T-helper 1 cell treated with Interleukin-12 subunit alpha and Interleukin-12 subunit beta and Interleukin-4 antibody, amounts not matched to agents 30 ng/mL and 1 ng/mL, for 36 hours (primary cell): ENCODE measurements around the gene SLC19A1. TPM values are rescaled to one million over a fixed set of nuclear protein-coding genes. Genes with fewer than 3 reads are reported as not detected.

Experiments
- intact Hi-C: fragments of 100-400 bp; cut with micrococcal nuclease; formaldehyde crosslinking; loops from one replicate; pipeline ENCODE4 v1.15.1; 2024
- total RNA-seq: library from RNA; stranded (reverse); gene quantifications from 2 replicates; pipeline ENCODE4 v1.2.3, GENCODE V29; 2022

Gene SLC19A1
- total RNA-seq, 1 donor from 2014 or later: 61.9 TPM

DNA sequence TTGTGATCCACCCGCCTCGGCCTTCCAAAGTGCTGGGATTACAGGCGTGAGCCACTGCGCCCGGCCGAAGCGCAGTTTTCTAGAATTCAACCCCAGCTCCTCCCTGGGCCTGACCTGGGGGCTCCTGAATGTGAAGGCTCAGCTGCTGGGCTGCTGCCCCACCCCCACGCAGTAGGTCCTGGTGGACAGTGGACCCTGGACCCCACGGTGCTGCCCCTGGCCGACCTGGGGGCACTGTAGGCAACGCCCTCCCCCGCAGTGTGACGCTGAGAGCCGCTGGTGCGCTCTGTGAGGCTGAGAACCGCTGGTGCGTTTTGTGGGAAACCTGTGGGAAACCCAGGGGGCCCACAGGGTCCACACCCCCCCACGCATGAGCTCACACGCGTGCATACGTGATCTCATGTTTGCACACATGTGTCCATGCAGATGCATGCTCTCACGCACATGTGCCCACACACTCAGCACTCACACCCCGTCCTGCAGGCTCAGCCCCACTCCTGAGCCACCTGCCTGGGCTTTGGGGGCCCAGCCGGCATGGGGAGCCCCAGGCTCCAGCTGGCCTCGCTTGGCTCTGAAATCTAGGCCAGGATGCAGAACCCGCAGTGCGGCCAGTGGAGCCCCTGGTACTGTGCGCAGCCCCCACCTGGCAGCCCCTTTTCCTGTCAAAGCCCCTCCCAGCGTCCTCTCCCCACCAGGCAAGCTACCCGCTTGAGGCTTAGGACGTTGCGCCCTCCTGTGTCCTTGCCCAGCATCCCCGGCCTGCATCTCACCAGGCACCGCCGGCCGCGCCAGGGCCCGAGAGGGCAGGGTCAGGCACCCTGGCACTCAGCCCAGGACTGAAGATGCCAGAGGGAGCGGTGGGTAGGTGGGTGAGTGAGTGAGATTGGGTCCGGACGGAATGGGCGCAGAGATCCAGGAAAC, 69.5 kb downstream of the SLC19A1 start:
- intact Hi-C loops: no loop called here

DNA sequence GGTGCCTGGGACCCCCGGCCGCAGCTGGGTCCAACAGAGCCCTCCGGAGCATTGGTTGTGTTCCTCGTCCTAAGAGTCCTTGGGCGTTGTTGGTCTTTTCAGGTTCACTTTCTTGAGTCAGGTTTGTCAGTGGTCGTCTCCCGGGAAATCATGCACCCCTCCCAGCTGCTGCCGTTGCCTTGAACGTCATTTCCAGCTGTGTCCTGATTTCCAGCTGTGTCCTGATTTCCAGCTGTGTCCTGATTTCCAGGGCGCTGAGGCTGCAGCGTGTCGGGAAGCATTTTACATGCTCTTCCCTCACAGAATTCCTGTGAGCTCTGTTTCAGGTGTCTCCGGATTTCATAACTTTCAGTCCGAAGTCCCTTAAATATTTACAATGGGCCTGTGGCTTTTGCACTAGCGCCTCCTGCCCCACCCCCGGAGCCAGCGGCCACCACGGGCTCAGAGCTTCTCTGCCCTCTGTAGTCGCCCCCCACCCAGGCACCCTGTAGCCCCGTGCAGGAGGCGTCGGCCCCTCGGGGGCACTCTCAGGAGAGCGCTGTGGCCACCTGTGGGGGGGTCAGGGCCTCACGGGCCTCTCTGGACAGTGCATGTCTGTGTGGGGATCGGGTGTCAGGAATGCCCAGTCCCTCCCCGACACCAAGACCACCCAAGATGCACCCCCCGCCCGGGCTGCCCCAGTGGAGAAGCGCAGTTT, 70.6 kb downstream of the SLC19A1 start:
- intact Hi-C loops: no loop called here

DNA sequence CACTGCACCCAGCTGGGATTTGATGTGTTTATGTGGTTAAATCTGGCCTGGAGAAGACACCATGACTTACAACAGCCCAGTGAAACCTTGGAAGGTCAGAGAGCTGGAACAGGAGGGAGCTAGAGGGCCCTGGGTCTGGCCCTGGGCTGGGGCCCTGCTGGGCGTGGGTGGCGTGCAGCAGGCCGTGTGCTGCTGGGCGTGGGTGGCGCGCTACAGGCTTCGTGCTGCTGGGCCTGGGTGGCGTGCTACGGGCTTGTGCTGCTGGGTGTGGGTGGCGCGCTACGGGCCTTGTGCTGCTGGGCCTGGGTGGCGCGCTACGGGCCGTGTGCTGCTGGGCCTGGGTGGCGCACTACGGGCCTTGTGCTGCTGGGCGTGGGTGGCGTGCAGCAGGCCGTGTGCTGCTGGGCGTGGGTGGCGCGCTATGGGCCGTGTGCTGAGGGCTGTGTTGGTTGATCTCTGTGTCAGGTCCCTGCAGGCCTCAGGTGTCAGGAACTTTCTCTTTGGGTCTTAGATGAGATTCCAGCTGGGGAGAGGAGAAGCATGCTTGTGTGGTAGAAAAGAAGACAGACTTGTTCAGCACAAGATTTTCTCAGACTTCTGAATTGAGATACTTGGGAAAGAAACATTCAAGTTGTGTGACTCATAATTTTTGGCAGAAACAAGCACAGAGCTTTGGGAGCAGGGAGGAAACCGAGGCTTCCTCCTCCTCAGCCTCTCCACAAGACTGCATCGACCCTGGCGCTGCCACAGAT, 71.3 kb downstream of the SLC19A1 start:
- intact Hi-C loops: no loop called here

DNA sequence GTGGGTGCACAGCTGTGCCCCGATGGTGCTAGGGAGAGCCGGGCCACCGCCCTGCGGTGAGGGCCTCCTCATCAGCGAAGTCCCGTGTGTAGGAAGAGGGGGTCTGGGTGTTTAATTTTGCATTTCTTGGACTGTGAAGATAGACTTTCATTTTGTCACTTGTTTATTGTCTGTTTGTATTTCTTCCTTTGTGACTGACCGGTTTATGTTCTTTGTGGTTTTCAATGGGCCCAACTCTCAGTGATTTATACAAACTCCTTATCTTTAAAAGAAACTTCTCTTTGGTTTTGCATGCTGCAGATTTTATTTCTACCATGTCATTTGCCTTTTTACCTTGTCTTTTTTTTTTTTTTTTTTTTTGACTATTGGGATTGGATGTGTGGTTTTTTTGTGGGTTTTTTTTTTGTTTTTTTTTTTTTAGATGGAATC, 72.1 kb downstream of the SLC19A1 start:
- intact Hi-C loops: no loop called here

DNA sequence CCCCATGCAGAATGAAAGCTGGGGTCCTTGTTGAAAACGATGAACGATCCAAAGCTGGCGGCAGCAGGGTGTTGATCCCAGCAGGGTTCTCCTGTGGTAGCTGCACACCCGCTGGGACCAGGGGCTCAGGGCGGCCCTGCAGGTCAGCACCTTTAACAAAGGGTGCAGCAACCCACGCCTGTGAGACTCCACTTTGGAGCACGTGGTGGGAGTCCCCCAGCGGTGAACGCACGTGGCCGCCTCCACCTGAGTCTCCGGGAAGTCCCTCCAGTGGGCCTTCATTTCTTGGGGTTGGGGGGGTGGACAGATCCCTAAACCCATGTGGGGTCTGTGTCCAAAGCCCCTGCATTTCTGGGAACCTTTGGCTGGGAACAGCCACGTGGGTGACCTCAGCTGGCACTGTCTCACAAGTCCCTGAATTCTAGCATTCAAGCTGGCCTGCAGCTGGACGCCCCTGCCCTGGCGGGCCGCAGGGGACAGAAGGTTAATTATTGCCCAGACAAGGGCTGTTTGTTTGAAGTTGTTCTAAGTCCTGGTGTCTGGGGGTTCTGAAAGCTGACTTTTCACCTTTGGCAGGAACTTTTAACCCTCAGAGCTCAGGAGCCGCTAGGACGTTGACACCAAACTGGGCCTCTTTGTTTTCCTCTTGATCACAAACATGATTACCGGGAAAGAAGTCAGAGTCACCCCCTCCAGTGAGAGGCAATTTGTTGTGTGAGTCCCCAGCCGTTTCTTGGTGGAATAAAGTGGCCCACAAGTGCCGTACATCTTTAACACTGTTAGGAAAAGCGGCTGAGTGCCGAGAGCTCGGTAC, 72.8 kb downstream of the SLC19A1 start:
- intact Hi-C loops: no loop called here

DNA sequence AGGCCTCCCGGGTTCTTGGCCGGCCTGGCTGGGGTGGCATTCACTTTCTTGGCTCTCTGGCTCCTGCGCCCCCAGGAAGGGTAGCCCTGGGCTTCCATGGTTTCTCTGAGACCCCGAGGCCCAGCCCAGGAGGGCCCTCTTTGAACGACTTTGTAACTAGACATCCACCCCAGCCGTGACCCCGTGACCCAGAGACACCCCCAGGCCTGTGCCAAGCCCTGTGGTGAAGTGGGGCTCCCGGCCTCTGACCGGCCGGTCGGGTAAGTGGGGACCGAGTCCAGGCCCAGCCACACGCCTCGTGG, 73.3 kb downstream of the SLC19A1 start:
- intact Hi-C loops: no loop called here

DNA sequence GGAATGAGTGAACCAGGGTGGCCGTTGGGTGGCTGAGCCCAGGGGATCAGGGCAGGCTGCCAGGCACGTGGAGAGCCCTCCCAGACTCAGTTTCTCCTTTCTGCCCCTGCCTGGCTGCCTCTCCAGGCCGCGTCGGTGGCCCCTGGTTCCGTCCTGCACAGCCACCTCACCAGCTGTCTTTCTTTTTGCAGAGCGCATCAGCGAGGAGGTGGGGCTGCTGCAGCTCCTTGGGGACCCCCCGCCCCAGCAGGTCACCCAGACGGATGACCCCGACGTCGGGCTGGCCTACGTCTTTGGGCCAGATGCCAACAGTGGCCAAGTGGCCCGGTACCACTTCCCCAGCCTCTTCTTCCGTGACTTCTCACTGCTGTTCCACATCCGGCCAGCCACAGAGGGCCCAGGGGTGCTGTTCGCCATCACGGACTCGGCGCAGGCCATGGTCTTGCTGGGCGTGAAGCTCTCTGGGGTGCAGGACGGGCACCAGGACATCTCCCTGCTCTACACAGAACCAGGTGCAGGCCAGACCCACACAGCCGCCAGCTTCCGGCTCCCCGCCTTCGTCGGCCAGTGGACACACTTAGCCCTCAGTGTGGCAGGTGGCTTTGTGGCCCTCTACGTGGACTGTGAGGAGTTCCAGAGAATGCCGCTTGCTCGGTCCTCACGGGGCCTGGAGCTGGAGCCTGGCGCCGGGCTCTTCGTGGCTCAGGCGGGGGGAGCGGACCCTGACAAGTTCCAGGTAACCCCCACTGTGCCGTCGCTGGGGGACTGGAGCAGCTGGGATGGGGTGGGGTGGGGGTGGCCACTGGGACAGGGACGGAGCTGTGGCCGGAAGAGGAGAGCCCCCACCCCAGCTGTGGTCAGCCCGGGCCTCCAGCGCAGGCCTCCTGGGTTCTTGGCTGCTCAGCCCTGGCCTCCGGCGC, 73.9 kb downstream of the SLC19A1 start:
- intact Hi-C loops: no loop called here

DNA sequence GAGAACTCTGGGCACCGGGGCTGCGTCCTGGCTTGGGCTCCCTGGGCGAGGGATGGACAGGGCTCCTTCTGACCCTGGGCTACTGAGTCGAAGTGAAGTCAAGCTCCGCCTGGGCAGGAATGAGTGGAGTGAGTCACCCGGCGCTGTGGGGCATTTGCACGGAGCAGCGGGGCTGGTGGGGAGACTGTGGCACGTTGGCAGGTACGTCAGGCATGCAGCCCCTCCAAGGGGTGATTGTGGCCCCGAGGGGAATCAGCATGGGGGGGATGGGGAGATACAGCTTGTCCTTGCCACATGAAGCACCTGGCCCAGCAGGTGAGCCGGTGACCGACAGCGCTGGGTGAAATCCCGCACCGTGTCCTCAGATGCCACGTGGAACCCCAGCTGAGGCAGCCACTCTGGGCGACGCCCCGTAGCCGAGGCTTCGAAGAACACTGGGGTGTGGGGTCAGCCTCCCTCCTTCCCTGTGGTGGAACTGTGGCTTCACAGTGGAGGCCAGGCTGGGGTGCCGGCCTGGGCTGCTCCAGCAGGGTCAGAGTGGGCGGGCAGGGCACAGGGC, 74.9 kb downstream of the SLC19A1 start:
- intact Hi-C loops: no loop called here

DNA sequence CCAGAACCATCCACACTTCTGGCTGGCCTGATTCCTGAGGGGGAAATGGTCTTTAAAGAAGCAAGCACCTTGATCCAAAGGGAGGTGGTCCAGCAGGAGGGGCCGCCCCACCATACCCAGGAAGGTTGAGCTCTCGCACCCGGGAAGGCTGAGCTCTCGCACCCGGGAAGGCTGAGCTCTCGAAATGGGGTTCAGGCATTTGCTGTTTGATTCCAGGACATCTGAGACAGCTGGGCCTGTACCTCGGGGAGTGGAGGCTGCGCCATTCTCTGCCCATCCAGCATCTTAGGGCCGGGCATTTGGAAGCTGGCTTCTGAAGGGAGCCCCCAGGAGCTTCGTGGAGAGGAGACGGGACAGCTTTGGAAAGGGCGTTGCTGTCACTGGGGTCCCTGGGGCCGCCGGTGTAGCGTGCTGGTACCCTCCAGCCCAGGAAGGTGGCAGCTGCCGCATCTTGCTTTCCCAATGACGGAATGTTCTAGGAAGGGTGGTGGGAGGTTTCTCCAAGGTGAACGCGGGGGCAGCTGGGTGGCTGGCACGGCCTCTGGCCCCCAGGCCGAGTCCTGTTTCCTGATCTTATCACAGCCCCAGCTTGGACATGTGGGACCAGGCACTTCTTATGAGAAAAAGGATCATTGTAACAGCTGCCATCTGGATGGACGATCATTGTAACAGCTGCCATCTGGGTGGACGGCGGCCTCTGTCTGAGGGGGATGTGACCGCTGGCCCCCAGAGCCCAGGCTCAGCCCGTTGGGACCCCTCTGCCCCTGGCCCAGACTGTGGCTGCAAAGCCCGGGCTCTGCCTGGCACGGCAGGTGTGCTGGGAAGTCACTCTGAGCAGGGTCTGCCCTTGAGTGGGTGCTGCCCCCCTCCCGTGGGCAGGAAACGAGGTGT, 75.7 kb downstream of the SLC19A1 start:
- intact Hi-C loops: no loop called here

DNA sequence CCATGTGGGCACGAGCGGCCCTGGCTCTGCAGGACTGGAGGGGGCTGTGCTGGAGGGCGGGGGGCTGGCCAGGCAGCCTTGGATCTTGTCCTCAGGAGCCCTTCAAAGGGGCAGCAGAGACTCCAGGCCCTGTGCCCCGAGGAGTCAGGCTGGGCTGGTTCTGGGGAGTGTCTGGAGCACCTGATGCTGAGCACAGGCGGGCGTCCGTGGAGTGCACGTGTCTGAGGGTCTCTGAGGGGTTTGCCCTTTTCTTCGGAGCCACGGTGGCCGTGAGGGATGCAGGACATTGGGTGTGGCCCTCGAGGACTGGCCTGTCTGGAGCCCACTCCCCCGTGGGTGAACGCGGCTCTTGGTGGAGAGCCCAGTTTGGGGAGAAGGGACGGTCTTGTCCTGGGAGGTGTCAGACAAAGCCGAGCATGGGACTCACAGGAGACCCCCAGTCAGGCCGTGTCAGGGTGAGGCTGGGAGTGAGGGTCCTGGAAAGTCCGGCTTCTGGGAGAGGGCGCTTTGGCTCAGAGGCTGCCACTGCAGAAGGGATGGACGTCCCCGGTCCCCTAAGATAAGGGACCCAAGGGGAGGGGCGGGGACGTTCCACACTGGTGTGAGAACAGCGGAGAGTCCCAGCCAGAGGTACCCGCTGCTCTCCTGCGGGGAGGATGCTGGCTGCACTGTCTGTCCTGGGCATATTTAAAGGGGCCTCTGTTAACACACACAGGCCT, 76.5 kb downstream of the SLC19A1 start:
- intact Hi-C loops: no loop called here

DNA sequence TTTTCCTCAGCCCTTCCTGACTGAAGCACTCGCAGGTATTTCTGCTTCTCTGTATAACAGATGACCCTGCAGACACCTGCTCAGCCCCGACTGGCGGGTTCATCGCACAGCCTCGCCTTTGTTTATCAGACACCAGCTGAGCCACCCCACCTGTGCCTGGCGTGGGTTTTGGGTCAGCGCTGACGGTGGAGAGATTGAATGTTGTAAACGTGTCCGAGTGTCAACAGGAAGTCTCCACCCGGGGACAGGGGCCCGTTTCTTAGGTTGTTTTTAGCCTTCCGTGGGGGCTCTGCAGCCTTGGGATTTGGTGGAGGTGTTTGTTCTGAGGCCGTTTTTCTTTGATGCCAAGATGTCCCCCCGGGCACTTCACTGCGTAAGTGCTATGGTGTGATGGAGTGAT, 77.1 kb downstream of the SLC19A1 start:
- intact Hi-C loops: no loop called here

DNA sequence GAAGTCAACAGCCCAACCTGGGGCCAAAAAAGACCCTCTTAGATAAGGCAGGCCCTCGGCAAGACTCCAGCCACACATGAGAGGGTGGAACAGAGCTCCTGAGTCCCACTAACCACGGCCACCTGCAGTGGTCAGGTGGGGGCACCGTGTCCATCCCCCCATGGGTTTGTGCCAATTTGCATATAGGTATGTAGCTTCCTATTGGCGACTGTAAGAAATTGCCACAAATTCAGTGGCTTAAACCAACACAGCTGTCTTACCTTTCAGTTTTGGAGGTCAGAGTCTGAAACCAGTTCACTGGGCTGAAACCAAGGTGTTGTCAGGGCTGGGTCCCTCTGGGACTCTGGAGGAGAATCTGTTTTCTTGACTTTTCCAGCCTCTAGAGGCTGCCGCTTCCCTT, 77.9 kb downstream of the SLC19A1 start:
- intact Hi-C loops: no loop called here

DNA sequence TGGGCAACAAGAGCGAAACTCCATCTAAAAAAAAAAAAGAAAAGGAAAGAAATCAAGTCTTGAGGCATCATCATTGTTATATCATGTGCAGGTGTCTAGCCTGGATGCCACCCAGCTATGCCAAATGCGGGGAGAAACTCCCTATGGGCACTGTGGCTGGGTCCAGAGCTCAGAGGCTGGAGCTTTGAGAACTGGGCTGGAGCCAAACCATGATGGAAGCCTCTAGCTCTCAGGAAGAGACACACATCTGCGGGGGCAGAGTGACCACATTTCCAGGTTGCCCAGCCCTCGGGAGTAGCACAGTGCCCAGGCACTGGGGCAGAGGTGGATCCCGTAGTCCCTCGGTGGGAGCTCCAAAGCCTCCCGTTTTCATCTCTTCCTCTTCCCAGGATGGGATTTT, 78.4 kb downstream of the SLC19A1 start:
- intact Hi-C loops: no loop called here

DNA sequence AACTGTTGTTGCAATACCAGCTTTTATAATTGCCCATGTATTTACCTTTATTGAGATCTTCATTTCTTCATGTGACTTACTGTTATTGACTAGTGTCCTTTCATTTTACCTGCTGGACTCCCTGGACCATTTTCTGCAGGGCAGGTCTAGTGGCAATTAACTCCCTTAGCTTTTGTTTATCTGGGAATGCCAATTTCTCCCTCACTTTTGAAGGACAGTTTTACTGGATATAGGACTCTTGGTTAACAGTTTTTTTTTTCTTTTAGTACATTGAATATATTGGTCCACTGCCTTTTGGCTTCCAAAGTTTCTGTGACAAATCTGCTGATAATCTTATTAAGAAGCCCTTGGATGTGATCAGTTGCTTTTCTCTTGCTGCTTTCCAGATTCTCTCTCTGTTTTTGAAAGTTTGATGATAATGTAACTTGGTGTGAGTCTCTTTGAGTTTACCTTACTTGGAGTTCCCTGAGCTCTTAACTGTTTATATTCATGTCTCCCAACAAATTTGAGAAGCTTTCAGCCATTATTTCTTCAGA, 80.4 kb downstream of the SLC19A1 start:
- intact Hi-C loops: no loop called here

DNA sequence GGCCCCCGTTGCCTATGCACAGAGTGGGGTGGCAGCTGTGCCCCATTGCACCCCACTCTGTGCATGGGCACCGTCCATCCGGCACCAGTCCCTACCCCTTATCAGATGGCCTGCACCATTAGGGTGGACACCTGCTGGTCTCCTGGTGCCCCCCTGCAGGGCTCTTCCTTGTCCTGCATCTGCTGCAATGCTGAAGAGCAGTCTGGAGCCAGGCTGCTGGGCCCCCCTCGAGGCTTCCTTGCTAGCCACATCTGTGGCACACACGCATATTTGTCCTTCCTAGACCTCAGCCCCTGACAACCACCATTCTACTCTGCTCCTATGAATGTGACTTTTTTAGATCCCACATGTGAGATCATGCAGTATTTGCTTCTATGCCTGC, 80.9 kb downstream of the SLC19A1 start:
- intact Hi-C loops: no loop called here

DNA sequence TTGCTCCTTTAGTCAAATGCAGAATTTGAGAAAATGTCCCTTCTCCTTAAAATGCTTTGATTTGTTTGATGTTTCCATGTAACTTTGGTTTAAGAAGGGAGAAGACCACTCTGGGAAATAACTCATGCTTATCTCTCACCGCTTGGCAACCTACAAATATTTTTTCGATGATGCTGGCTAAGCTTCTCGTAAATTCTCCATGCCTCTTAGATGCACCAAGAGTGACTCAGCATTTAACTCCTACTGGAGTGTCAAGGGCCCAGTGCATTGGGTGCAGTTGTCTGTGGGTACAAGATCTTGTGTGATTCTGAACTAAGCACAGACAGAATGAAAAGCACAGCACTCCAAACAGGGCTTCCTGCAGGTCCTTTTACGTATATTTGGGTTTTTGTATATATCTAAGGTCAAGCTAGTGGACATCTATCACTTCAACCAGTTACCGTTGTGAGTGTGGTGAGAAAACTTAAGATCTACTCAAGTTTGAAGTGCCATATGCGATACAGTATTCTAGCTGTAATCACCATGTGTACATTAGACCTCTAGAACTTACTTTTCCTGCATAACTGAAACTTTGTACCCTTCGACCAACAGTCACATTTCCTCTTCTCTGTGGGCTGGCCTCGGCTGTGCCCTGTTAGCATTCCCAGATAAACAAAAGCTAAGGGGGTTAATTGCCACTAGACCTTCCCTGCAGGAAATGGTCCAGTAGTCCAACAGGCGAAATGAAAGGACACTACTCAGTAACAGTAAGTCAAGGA, 81.5 kb downstream of the SLC19A1 start:
- intact Hi-C loops: no loop called here

DNA sequence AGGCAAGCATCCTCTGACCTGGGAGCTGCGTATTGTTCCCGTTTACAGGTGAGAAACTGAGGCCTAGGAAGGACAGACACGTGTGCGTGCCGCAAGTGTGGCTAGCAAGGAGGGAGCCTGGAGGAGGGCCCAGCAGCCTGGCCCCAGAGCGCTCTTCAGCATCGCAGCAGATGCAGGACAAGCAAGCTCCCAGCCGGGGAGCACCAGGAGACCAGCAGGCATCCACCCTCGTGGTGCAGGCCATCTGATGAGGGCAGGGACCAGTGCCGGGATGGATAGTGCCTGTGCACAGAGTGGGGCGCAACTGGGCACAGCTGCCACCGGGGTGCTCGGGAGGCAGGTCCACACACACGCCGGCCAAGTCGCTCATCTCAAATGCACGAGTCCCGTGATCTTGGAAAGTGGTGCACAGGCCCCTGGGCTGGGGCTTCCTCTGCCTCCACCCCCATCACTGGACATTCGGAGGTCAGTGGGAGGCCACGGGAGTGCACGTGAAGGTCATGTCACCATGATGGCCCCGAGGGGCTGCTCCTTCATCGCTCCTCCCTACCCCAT, 82.2 kb downstream of the SLC19A1 start:
- intact Hi-C loops: no loop called here
